HG02642 (cell line): ENCODE data around the gene VSX2.

Source experiments
- ATAC-seq: cut with Tn5 transposase; IDR thresholded peaks from one replicate; pipeline ENCODE4 v1.9.1; 2021; ENCODE audit warnings: mild to moderate bottlenecking; ENCODE audit not compliant: unreplicated experiment, poor library complexity

Gene VSX2

DNA sequence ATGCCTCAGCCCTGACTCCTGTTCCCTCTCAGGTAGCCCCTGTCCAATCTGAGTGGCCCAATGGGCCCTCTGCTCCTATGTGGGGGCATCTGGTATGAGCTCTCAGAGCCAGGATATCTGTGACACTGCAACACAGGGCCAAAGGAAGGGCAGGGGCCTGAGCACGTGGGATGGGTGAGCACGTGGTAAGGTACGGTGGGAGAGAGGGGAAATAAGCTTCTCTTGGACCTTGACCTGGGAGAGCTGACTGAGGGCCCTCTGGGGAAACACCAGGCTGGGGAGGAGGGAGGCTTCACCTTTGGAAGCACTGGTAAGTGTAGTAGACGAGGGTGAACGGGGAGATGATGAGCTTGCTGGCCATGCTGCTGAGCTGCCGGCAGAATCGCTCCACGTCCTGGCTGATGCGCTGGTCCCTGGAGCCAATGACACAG, 56.8 kb downstream of the VSX2 start:
- ATAC-seq = no peak

DNA sequence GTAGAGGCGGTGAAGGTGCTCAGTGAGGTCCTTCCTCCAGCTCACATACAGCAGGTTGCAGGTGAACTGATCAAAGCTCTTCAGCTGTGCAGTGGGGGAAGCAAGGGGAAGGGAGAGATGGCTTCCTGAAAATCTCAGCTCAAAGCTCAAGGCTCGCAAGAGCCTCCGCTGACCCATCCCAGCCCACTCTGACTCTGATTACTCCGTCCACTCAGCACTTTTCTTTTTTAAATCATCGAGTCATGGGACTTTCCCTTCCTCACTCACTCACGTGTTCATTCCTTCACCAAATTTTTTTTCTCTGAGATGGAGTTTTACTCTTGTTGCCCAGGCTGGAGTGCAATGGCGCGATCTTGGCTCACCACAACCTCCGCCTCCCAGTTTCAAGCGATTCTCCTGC, 58.7 kb downstream of the VSX2 start:
- no peak for ATAC-seq

DNA sequence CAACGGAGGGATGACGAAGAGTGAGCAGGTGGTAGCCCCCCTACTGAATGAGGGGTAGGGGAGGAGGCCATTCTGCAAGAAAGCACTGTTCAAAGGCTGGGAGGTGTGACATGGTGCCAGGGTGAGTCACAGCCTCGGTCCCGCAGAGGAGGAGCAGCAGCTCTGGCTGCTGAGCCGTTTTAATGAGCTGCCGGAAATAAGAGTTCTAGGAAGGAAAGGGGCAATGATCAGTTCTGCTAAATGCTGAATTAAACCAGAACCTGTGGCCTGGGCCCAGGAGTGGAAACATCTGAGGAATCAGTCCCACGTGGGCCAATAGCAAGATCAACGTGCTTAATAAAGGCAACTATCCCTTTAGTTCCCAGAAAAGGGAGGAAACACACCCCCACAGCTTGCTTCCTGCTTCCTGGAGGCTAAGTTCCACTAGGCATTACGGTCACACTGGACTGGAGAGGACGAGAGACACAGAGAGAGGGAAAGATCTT, 59.9 kb downstream of the VSX2 start:
- no peak for ATAC-seq

DNA sequence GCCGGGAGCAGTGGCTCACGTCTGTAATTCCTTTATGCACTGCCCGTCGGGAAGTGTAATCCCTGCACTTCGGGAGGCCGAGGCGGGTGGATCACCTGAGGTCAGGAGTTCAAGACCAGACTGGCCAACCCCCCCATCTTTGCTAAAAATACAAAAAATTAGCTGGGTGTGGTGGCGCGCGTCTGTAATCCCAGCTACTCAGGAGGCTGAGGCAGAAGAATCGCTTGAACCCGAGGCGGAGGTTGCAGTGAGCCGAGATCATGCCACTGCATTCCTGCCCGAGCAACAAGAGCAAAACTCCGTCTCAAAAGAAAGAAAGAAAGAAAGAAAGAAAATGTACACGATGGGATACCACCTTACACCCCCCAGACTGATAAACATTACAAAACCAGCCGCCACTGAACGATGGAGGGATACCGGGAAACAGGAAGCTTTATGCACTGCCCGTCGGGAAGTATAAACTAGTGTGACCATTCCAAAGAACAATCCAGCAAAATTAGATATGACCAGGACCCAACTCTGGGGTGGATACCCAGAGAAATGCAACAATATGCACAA, 62.4 kb downstream of the VSX2 start:
- no peak for ATAC-seq

DNA sequence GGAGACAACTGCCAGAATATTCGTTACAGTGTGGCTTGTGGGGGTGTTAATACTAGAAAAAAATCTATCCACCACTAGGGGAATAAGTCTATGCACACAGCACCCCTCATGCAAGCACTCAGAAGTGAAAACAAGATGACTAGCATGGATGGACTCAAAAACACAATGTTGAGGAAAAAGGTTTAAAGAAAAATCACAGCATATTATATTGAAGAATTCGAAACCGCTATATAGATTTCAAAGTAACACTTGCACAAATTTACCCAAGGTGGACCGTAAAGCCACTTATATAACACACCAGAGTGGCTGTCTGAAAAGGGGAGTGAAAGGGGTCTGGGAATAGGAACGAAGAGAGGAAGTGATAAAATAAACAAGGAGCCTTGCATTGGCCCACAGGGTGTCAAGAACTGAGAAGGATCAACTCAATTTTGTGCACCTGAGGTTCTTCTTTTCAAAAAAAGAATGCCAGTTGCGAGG, 62.9 kb downstream of the VSX2 start:
- peak; percentile 4 for ATAC-seq

DNA sequence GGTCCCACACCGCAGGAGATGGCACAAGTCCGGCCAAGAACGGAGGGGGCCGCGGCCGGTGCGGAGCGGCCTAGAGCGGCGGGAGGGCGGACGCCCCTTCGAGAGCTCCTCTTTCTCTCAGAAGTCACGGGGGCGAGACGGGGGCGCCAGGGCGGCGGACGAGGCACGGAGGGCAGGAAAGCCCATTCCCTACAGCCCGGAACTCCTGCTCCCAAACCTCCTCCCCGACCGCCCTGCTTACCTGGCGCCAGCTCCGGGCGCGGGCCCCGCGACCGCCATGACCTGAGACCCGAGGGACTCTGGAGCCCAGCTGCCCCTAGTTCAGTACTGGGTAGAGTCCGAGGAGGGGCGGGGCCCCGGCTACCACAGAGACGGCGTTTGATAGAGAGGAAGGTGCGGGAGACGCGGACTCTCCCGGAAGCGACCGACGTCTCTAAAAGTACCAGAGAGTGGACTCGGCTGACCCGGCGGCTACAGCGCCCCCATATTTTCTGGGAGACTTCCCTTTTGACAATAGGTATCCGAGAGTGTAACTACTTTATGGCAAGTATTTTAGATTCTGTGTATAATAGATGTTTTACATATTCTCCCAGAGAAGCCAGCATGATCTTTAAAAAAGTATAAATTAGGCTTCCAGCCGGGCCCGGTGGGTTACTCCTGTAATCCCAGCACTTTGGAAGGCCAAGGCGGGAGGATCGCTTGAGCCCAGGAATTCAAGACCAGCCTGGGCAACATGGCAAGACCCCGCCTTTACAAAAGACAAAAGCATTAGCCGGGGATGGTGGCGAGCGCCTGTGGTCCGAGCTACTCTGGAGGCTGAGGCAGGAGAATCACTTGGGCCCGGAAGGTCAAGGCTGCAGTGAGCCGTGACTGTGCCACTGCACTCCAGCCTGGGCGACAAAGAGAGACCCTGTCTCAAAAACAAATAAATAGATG, 63.7 kb downstream of the VSX2 start, which contains the start of gene ABCD4:
ABCD4 (minus strand) TSS at position 301 of the 936 bp plus-strand sequence; CDS start at position 279, 22 bp downstream.
- ATAC-seq = peak; percentile 98

DNA sequence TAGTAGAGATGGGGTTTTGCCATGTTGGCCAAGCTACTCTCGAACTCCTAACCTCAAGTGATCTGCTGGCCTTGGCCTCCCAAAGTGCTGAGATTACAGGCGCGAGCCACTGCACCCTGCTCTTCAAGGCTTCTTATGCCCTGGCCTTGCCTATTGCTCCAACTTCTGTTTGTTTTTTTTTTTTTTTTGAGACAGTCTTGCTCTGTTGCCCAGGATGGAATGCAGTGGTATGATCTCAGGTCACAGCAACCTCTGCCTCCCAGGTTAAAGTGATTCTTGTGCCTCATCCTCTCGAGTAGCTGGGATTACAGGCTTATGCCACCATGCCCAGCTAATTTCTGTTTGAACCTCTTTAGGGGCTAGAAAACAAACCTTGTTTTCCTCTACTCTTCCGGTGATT, 69.4 kb downstream of the VSX2 start:
- no peak for ATAC-seq

DNA sequence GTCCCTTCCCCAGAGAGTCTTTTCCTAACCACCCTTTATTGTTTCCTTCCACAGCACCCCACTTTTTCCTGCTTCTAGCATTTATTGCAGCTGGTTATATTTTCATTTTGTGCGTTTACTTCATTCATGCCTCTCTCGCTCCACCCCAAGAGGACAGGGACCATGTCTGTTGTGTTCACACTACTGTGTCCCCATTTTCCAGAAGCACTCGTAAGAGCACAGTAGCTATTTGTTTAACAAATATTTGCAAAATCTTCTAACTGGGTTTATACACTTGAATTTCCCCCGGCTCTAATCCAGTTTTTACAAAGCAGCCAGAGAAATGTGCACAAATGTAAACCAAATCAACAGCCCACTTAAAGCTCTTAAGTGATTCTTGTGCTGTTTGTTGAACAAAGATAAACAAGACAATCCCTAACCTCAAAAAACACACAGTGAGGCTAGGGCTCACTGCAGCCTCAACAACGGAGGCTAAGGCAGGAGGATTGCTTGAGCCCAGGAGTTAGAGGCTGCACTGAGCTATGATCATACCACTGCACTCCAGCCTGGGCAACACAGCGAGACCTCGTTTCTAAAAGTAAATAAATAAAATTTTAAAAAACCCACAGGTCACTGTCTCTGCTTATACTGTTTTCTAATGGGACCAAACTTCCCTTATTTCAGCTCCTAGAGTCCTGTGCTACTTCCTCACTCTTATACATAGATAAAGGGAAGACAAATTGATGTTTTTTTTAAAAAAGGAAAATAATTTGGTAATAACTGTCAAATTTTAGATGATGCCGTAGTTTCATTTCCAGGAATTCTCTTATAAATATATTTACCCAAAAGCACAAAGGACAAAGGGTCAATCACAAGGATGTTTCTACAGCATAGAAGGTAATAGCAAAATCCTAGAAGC, 70.1 kb downstream of the VSX2 start:
- ATAC-seq = no peak

DNA sequence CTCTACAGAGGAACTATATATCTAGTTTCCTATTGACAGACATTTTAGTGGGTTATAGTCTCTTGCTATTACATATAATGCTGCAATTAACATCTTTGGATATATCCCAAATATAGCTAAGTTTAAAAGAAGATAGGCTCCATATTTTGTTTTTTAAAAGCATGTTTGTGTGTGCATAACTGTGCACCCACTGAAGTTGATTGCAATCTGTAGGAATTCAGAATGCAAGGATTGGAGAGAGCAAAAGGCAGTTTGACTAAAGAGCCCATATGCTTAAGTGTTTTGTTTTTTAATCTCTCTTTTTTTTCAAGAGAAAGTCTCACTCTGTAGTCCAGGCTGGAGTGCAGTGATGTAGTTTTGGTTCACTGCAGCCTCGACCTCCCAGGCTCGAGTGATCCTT, 72.9 kb downstream of the VSX2 start:
- no peak for ATAC-seq
